Measurements from ENCODE around the gene NRIP3.

GRCh38 chr11:9042488-9042887, 38.7 kb upstream of the NRIP3 start:
- TF ChIP-seq CTCF (IDR thresholded peaks at IDR 0.05), result no peak
- no peak for TF ChIP-seq EZH2 (IDR thresholded peaks at IDR 0.05)

All from neural progenitor cell (in vitro differentiated cells).